GM12865 (cell line): ENCODE results near the gene PTPRA.

ENCODE experiments used
- DNase-seq: peaks from one replicate; pipeline ENCODE4 v3.0.0; 2010; ENCODE audit warnings: low read depth
- H3K4me3 ChIP-seq: 2 replicates; pipeline ENCODE4 v1.5.1; 2011; ENCODE audit warnings: mild to moderate bottlenecking, low read depth, low read length, control low read depth
- TF ChIP-seq, protein P1 (sequence below): IDR thresholded peaks from 2 replicates; pipeline ENCODE4 v1.5.1; 2011; ENCODE audit warnings: low read length, control low read depth, low read depth, inconsistent platforms; ENCODE audit not compliant: insufficient read depth; ENCODE audit errors: missing control alignments

Gene PTPRA

DNA sequence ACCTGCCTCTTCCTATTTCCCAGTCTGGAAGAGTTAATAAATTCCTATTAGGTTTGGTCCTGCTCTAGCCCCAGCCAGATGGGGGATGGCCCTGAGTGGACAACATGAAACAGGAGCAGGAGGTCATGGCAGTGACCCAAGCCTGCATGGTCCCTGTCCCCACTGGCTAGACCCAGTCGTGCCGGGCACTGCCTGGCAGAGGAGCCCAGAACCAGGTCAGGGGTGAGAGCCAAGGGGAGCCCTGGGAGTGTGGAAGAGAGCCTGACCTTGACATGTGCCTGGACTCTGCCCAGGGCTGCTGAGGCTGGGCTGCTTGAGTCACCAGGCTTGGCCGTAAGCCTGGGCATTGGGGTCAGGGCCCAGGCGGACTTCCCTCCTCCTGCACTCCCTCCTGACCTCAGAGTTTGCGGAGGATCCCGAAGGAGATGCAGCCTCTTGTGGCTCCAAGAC, 207.7 kb downstream of the PTPRA start:
- TF ChIP-seq, protein P1, sequence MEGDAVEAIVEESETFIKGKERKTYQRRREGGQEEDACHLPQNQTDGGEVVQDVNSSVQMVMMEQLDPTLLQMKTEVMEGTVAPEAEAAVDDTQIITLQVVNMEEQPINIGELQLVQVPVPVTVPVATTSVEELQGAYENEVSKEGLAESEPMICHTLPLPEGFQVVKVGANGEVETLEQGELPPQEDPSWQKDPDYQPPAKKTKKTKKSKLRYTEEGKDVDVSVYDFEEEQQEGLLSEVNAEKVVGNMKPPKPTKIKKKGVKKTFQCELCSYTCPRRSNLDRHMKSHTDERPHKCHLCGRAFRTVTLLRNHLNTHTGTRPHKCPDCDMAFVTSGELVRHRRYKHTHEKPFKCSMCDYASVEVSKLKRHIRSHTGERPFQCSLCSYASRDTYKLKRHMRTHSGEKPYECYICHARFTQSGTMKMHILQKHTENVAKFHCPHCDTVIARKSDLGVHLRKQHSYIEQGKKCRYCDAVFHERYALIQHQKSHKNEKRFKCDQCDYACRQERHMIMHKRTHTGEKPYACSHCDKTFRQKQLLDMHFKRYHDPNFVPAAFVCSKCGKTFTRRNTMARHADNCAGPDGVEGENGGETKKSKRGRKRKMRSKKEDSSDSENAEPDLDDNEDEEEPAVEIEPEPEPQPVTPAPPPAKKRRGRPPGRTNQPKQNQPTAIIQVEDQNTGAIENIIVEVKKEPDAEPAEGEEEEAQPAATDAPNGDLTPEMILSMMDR = no peak
- DNase-seq = no peak
- no peak overlapping the region for H3K4me3 ChIP-seq

DNA sequence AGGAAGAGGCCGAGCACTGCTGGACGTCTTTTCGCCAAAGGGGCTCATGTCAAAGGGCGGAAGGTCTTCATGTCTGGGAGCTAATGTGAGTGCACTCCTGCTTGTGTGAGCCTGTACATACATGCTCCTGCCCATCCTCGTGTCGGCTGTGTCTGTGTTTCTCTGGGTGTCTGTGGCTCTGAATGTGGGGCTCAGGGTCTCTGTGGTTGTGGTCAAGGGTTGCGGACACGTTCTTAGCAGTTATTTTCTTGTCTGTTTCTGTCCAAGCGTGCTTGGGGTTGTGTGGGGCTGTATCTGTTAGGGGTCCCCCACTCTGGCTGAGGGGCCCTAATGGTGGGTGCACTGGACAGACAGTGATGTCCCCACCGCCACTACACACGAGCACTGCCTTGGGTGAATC, 208.4 kb downstream of the PTPRA start:
- DNase-seq = no peak
- TF ChIP-seq, protein P1 = no peak
- no peak overlapping the region for H3K4me3 ChIP-seq

DNA sequence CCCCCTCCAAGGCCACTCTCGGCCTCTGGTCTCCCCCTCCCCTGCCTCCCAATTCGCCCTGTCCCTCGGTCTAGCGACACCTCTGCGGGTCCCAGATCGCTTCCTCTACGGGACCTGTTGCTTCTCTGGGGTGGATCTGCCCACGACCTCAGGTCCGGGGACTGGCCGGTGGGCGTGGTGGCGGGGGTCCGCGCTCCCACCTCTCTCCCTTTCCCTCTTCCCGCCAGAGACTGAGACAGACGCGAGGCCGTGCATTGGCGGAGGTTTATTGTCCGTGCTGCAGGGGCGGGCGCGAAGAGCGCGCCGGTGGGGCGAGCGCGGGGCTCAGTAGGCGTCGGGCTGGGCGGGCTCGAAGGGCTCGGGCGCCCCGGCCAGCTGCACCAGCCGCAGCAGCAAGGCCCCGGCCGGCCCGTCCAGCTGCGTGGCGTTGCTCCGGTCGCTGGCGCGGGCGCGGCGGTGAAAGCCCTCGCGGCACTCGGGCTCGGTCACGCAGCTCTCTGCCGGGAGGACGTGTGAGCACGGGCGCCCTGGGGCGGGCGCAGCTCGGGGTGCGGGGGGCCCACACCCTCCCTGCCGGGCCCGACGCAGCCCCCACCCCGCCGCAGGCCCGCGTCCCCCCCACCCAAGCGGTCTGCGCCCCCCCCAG, 209.1 kb downstream of the PTPRA start:
- DNase-seq = no peak
- H3K4me3 ChIP-seq = no peak overlapping the region
- TF ChIP-seq, protein P1 = no peak

DNA sequence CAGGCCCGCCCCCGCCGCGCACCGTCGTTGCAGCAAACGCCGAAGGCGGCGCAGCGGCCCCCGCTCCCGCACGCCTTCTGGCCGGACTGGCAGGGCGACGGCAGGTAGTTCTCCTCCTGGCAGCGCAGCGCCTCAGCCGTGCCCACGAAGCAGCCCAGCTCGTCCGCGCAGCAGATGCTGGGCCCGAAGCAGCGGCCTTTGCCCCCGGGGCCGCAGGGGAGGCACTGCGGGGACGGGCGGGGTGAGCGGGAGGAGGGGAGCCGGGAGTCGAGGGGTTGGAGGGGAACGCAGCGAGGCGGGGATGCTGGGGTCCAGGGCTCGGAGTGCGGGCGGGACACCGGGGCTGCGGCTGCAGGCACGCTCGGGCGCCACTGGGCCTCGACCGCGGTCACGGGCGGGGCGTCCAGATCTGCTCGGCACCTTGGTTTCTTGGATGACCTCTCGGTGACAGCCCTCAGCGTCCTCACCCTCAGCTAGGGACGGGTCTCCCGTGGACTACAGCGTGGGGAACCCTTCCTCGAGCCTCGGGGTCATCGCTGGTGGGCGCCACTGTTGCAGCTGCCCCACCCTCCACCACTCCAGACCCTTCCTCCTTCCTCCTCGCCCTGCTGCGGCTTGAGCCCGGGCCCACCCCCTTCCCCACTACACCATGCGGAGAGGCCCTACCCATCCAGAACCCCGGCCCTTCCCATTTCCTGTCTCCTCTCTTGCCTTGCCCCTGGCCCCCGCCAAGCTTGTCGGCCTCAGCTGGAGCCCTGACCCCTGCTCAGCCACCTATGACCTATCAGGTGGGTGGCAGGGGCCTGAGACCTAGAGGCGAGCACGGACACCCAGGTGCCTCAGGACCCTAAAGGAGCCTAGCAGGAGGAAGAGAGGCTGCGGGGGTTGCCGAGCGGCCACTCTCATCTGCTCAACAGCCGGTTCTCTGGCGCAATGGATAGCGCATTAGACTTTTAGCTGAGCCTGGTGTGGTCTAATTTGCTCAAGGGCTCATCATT, 210.0 kb downstream of the PTPRA start:
- no peak overlapping the region for H3K4me3 ChIP-seq
- no peak for DNase-seq
- TF ChIP-seq, protein P1 = no peak

DNA sequence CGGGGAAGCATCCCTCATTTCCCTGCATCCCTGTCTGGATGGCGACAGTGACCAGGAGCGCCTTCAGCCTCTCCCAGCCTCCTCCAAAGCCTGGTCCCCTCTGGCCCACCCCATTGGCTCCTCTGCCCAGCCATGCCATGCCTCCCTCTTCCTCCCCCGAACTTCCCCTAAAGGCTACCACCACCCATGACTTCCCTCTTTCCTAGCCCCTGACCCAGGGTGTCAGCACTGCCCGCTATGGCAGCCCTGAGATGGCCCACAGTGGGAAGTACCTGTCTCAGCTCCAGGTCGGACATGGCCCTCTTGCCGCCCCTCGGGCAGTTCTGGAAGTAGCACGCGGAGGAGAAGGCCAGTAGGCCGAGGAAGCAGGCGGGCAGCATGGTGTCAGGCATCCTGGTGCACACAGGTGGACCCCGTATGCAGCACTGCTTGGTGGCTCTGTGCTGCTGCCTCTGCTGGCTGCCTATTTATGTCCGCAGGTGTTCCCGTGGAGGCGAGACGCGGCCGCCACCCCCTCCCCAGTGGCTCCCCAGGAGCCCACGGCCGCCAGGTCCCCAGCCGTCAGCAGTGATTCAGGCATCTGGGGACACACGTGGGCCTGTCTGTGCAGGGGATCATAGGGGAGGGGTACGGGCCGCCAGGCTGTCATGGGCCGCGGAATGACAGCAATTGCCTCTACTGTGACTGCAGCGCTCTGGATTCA, 211.2 kb downstream of the PTPRA start, which contains the start of gene AVP:
AVP (minus strand) TSS at position 442 of the 703 bp plus-strand sequence; CDS start at position 392, 50 bp downstream.
- TF ChIP-seq, protein P1 = no peak
- no peak for DNase-seq

DNA sequence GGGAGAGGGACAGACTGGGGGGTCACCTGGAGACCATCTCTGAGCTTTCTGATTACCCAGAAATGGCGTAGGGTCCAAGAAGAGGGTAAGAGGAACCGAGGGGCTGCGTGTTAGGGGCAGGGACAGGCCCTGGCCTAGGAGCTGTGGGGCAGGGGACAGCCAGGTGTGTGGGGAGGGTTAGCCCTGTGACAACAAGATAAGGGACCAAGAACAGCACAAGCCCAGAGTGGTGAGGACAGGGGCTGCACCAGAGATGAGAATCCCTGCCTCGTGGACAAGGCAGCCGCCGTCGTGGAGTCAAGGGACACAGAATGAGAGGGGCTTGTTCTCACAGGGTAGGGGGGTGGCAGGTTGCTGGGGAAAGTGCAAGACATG, 211.7 kb downstream of the PTPRA start:
- no peak overlapping the region for H3K4me3 ChIP-seq
- TF ChIP-seq, protein P1 = no peak
- DNase-seq = no peak

More for the DNA sequence above, 211.2 kb downstream of the PTPRA start, which contains the start of gene AVP:
- no peak within 1 kb of the TSS for H3K4me3 ChIP-seq
